B cell (primary cell): ENCODE data around the gene GRAMD2B. TPM values are rescaled to one million over a fixed set of nuclear protein-coding genes. Genes with fewer than 3 reads are reported as not detected.

ENCODE experiments used
- ATAC-seq: fragments of 200-7000 bp; cut with Tn5 transposase; one replicate; pipeline ENCODE4 v1.10.0; 2021; ENCODE audit warnings: low read depth, mild to moderate bottlenecking, moderate number of reproducible peaks, moderate library complexity
- CTCF ChIA-PET: fragments of 350-600 bp; sonication (Branson Sonifier 250); formaldehyde crosslinking; loops from one replicate; lab custom pipeline; 2021; ENCODE audit warnings: antibody characterized with exemption, inconsistent platforms; lab: Charles Lee
- POLR2A ChIA-PET: fragments of 350-600 bp; sonication (Branson Sonifier 250); formaldehyde crosslinking; loops from one replicate; lab custom pipeline; 2021; ENCODE audit warnings: antibody characterized with exemption; lab: Charles Lee
- DNase-seq: peaks from one replicate; pipeline ENCODE4 v3.0.0; 2013
- H2AFZ ChIP-seq: 2 replicates; pipeline ENCODE4 v1.6.1; 2012; ENCODE audit warnings: mild to moderate bottlenecking, low read depth, low read length; ENCODE audit not compliant: insufficient read depth, poor library complexity, severe bottlenecking
- H3K27ac ChIP-seq, 2 donors: 1 replicate in 1 of 2; 2 replicates in 1 of 2; pipeline ENCODE4 v1.5.1; 2012 to 2013; ENCODE audit warnings: low read length in 2 of 2, mild to moderate bottlenecking in 2 of 2, moderate library complexity in 1 of 2
- H3K27me3 ChIP-seq, 4 experiments: fragments of 200-600 bp in 1 of 4; sonication (generic) in 1 of 4; replicated peaks in 1 of 4; 1 replicate in 2 of 4; 2 replicates in 2 of 4; pipeline versions ENCODE4 v1.6.1 to v1.7.0; 2013 to 2016; ENCODE audit warnings: low read length in 3 of 4, mild to moderate bottlenecking in 2 of 4, mixed read lengths in 1 of 4, moderate library complexity in 1 of 4; ENCODE audit not compliant: insufficient read depth in 4 of 4, control insufficient read depth in 3 of 4; ENCODE audit errors: control extremely low read depth in 1 of 4
- H3K36me3 ChIP-seq, 2 experiments: replicated peaks in 1 of 2; 1 replicate in 1 of 2; 2 replicates in 1 of 2; pipeline versions ENCODE4 v1.6.1 to v1.7.1; 2013; ENCODE audit warnings: low read length in 1 of 2; ENCODE audit not compliant: insufficient read depth in 2 of 2, control insufficient read depth in 1 of 2; ENCODE audit errors: control extremely low read depth in 1 of 2, extremely low read depth in 1 of 2
- H3K4me1 ChIP-seq, 2 donors: fragments of 200-600 bp in 1 of 2; sonication (generic) in 1 of 2; 1 replicate in 1 of 2; 2 replicates in 1 of 2; pipeline versions ENCODE4 v1.5.1 to v1.6.1; 2013 to 2017; ENCODE audit warnings: low read length in 2 of 2; ENCODE audit not compliant: control insufficient read depth in 2 of 2, insufficient read depth in 2 of 2
- H3K4me2 ChIP-seq: replicated peaks from 2 replicates; pipeline ENCODE3; 2012; ENCODE audit warnings: mild to moderate bottlenecking, low read depth, low read length; ENCODE audit not compliant: poor library complexity, severe bottlenecking
- H3K4me3 ChIP-seq, 5 experiments: fragments of 200-600 bp in 1 of 5; sonication (generic) in 1 of 5; 1 replicate in 3 of 5; 2 replicates in 2 of 5; pipeline versions ENCODE4 v1.5.1 to v1.7.0; 2011 to 2016; ENCODE audit warnings: low read length in 4 of 5, mild to moderate bottlenecking in 4 of 5, low read depth in 2 of 5, control low read depth in 1 of 5, moderate library complexity in 1 of 5; ENCODE audit not compliant: insufficient read depth in 1 of 5; ENCODE audit errors: control extremely low read depth in 1 of 5, extremely low read depth in 1 of 5
- H3K79me2 ChIP-seq: fragments of 200-600 bp; sonication (generic); one replicate; pipeline ENCODE4 v1.6.0; 2016; ENCODE audit warnings: low read length; ENCODE audit not compliant: control insufficient read depth, insufficient read depth
- H3K9ac ChIP-seq: fragments of 200-600 bp; sonication (generic); 2 replicates; pipeline ENCODE4 v1.6.1; 2017; ENCODE audit warnings: mild to moderate bottlenecking, low read length, moderate library complexity
- H3K9me3 ChIP-seq, 3 donors: one replicate each; pipeline versions ENCODE4 v1.6.1 to v1.7.1; 2013; ENCODE audit warnings: low read length in 2 of 3; ENCODE audit not compliant: control insufficient read depth in 2 of 3, insufficient read depth in 1 of 3; ENCODE audit errors: control extremely low read depth in 1 of 3
- H4K20me1 ChIP-seq: 2 replicates; pipeline ENCODE4 v1.6.0; 2012; ENCODE audit warnings: mild to moderate bottlenecking, low read length; ENCODE audit not compliant: insufficient read depth, control insufficient read depth, poor library complexity, severe bottlenecking
- H3K27ac Mint-ChIP-seq: one replicate; pipeline ENCODE4 v1.8.0; 2021; ENCODE audit warnings: mixed read lengths
- H3K27me3 Mint-ChIP-seq: one replicate; pipeline ENCODE4 v1.8.0; 2021; ENCODE audit warnings: mixed read lengths
- H3K4me1 Mint-ChIP-seq: one replicate; pipeline ENCODE4 v1.8.0; 2021; ENCODE audit warnings: mixed read lengths
- H3K4me3 Mint-ChIP-seq: one replicate; pipeline ENCODE4 v1.8.0; 2021; ENCODE audit warnings: mixed read lengths
- H3K9me3 Mint-ChIP-seq: one replicate; pipeline ENCODE4 v1.8.0; 2022; ENCODE audit warnings: mixed read lengths; ENCODE audit not compliant: insufficient read depth
- CTCF ChIP-seq: fragments of 200-600 bp; IDR thresholded peaks from one replicate; pipeline ENCODE4 v1.8.0; 2022; ENCODE audit warnings: antibody characterized with exemption, mild to moderate bottlenecking
- EZH2 ChIP-seq: IDR thresholded peaks from 2 replicates; pipeline ENCODE4 v1.6.1; 2012; ENCODE audit warnings: borderline replicate concordance, low read depth, mild to moderate bottlenecking, moderate library complexity, low read length; ENCODE audit not compliant: insufficient read depth, poor library complexity, severe bottlenecking
- WGBS: methylation state at CpG from one replicate; pipeline ENCODE4 v1.1.5; 2013; ENCODE audit warnings: missing lambda C conversion rate; ENCODE audit not compliant: insufficient coverage; 5-methylcytosine and 5-hydroxymethylcytosine counted together
- intact Hi-C: fragments of 100-400 bp; cut with micrococcal nuclease; formaldehyde crosslinking; loops from one replicate; pipeline ENCODE4 v1.10.0; 2022
- polyA plus RNA-seq: library from polyadenylated mRNA; depleted of rRNA; stranded (reverse); fragments of >200 nt; gene quantifications from 2 replicates; pipeline ENCODE4 v1.2.3, GENCODE V29; 2012
- total RNA-seq, 2 donors: library from RNA; stranded (reverse); fragments of 120-200 nt in 1 of 2; gene quantifications; 1 replicate in 1 of 2; 2 replicates in 1 of 2; pipeline versions ENCODE4 v1.2.3 to v1.2.4, GENCODE V29; 2013 to 2022

Gene GRAMD2B
- total and polyA plus RNA-seq, 2 donors (not counting 1 experiment from before 2014, with no cell fraction given): 0.86 to 3.6 TPM

DNA sequence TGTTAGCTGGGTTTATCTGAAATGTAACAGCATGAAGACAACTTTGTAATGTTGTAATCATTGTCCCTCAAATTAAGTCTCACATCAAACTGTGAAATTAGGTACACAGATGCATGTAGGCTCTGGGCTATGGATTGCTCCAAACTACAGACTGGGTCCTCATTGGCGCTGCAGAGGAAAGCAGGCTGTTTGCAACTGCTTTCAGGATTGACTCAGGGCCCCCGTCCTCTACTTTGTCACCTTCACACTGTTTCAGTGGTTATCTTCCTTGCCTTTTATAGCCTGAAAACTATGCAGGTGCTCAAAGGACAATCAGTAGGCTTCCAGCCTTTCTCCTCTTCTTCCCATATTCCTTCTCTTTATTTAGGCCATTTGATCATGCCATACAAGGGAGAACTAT, 18.0 kb downstream of the GRAMD2B start:
- H4K20me1 ChIP-seq: no peaks in the 10 kb centered on the region
- no peak overlapping the region for H3K4me3 Mint-ChIP-seq
- CTCF ChIA-PET: no interaction called here
- POLR2A ChIA-PET: no interaction called here
- no peak overlapping the region for H3K4me2 ChIP-seq
- no peaks in the 10 kb centered on the region for H3K27me3 Mint-ChIP-seq
- no peaks in the 10 kb centered on the region for H3K4me1 ChIP-seq
- H3K9me3 Mint-ChIP-seq: no peaks in the 10 kb centered on the region
- H3K9ac ChIP-seq: no peak overlapping the region
- H3K27ac ChIP-seq: no peak overlapping the region
- H3K79me2 ChIP-seq: no peaks in the 10 kb centered on the region
- no peaks in the 10 kb centered on the region for H3K36me3 ChIP-seq
- DNase-seq (no peak), ATAC-seq (no peak)
- no peaks in the 10 kb centered on the region for H3K27me3 ChIP-seq
- no peak overlapping the region for H2AFZ ChIP-seq
- no peaks in the 10 kb centered on the region for H3K9me3 ChIP-seq
- no peaks in the 10 kb centered on the region for H3K4me1 Mint-ChIP-seq
- H3K27ac Mint-ChIP-seq: no peak overlapping the region
- no peak overlapping the region for H3K4me3 ChIP-seq
- 100% methylated on average over 2 of the region's 2 CpGs for WGBS
- TF ChIP-seq CTCF (no peak), EZH2 (no peak)
- intact Hi-C loops: no loop called here

- no peak overlapping the region for H3K4me3 ChIP-seq
- H4K20me1 ChIP-seq: no peaks in the 10 kb centered on the region
- intact Hi-C loops: no loop called here
- H3K4me2 ChIP-seq: no peak overlapping the region
- no peak overlapping the region for H3K9ac ChIP-seq
- Mint-ChIP-seq H3K27ac (no peak overlapping the region), H3K9me3 (no peaks in the 10 kb centered on the region), H3K27me3 (no peaks in the 10 kb centered on the region), H3K4me1 (no peaks in the 10 kb centered on the region), H3K4me3 (no peak overlapping the region)
- no peaks in the 10 kb centered on the region for H3K27me3 ChIP-seq
- H2AFZ ChIP-seq: no peak overlapping the region
- H3K27ac ChIP-seq: no peak overlapping the region
- CTCF ChIA-PET: no interaction called here
- H3K36me3 ChIP-seq: no peaks in the 10 kb centered on the region
- H3K9me3 ChIP-seq: no peaks in the 10 kb centered on the region
- no peaks in the 10 kb centered on the region for H3K79me2 ChIP-seq
- no peak for DNase-seq
- ATAC-seq: no peak
- no peaks in the 10 kb centered on the region for H3K4me1 ChIP-seq
- POLR2A ChIA-PET: no interaction called here
- 93% methylated on average over 2 of the region's 2 CpGs for WGBS
- no peak for TF ChIP-seq EZH2
- TF ChIP-seq CTCF: no peak
These were observed 20.2 kb downstream of the GRAMD2B start for GRCh38 chr5:126443374-126443851.
